H9 (cell line): ENCODE results near the gene MMP17. TPM values are rescaled to one million over a fixed set of nuclear protein-coding genes. Genes with fewer than 3 reads are reported as not detected.
A peak's percentile ranks its signal among the peaks of the same experiment; 100 is the strongest.

Source experiments
- DNase-seq: peaks from one replicate; pipeline ENCODE4 v3.0.0-alpha.2; 2017
- H2AFZ ChIP-seq: one replicate; pipeline ENCODE4 v1.6.1; 2013; ENCODE audit warnings: mild to moderate bottlenecking, low read length, control low read depth, moderate library complexity
- H2AK5ac ChIP-seq: 2 replicates; pipeline ENCODE4 v1.6.1; 2013; ENCODE audit warnings: low read length, control low read depth, mixed read lengths; ENCODE audit not compliant: insufficient read length
- H2BK120ac ChIP-seq: one replicate; pipeline ENCODE4 v1.6.1; 2013; ENCODE audit warnings: low read depth, mild to moderate bottlenecking, low read length, control low read depth, inconsistent platforms; ENCODE audit not compliant: poor library complexity, severe bottlenecking
- H2BK12ac ChIP-seq: 2 replicates; pipeline ENCODE4 v1.6.1; 2013; ENCODE audit warnings: low read length, control low read depth, mixed read lengths, low read depth; ENCODE audit not compliant: insufficient read length
- H2BK15ac ChIP-seq: 2 replicates; pipeline ENCODE4 v1.6.1; 2013; ENCODE audit warnings: low read depth, low read length, control low read depth
- H2BK20ac ChIP-seq: one replicate; pipeline ENCODE4 v1.6.1; 2013; ENCODE audit warnings: low read depth, mild to moderate bottlenecking, low read length, control low read depth, inconsistent platforms; ENCODE audit not compliant: poor library complexity, severe bottlenecking
- H2BK5ac ChIP-seq: 2 replicates; pipeline ENCODE4 v1.6.1; 2013; ENCODE audit warnings: low read length, control low read depth, mixed read lengths; ENCODE audit not compliant: insufficient read length
- H3K14ac ChIP-seq: 2 replicates; pipeline ENCODE4 v1.6.1; 2013; ENCODE audit warnings: low read length, control low read depth; ENCODE audit not compliant: insufficient read depth
- H3K18ac ChIP-seq: 2 replicates; pipeline ENCODE4 v1.6.1; 2013; ENCODE audit warnings: low read depth, mild to moderate bottlenecking, mixed read lengths, low read length, control low read depth; ENCODE audit not compliant: insufficient read length
- H3K23ac ChIP-seq: 2 replicates; pipeline ENCODE4 v1.6.1; 2013; ENCODE audit warnings: low read length, control low read depth, mixed read lengths, low read depth; ENCODE audit not compliant: insufficient read length
- H3K23me2 ChIP-seq: 2 replicates; pipeline ENCODE4 v1.6.1; 2013; ENCODE audit warnings: low read depth, mild to moderate bottlenecking, mixed read lengths, low read length, control low read depth; ENCODE audit not compliant: insufficient read length, poor library complexity, severe bottlenecking
- H3K27ac ChIP-seq: 2 replicates; pipeline ENCODE4 v1.5.1; 2013; ENCODE audit warnings: low read length, control low read depth, mixed read lengths, low read depth; ENCODE audit not compliant: insufficient read length
- H3K27me3 ChIP-seq: 2 replicates; pipeline ENCODE4 v1.6.1; 2013; ENCODE audit warnings: low read length, control low read depth, inconsistent platforms; ENCODE audit not compliant: insufficient read depth
- H3K4ac ChIP-seq: 2 replicates; pipeline ENCODE4 v1.6.1; 2013; ENCODE audit warnings: low read depth, mild to moderate bottlenecking, control low read depth, inconsistent platforms, low read length, moderate library complexity
- H3K4me1 ChIP-seq: 2 replicates; pipeline ENCODE4 v1.6.1; 2013; ENCODE audit warnings: low read length, control low read depth, inconsistent platforms; ENCODE audit not compliant: insufficient read depth
- H3K4me2 ChIP-seq: 2 replicates; pipeline ENCODE4 v1.6.1; 2013; ENCODE audit warnings: low read length, control low read depth, mixed read lengths; ENCODE audit not compliant: insufficient read length, insufficient read depth
- H3K56ac ChIP-seq: 2 replicates; pipeline ENCODE4 v1.6.1; 2013; ENCODE audit warnings: low read depth, mild to moderate bottlenecking, mixed read lengths, low read length, control low read depth; ENCODE audit not compliant: insufficient read length
- H3K79me1 ChIP-seq: 2 replicates; pipeline ENCODE4 v1.6.1; 2013; ENCODE audit warnings: low read depth, mild to moderate bottlenecking, moderate library complexity, low read length, control low read depth, inconsistent platforms; ENCODE audit not compliant: insufficient read depth, poor library complexity, severe bottlenecking
- H3K79me2 ChIP-seq: 2 replicates; pipeline ENCODE4 v1.6.1; 2013; ENCODE audit warnings: low read length, control low read depth, inconsistent platforms; ENCODE audit not compliant: insufficient read depth
- H3K9ac ChIP-seq: 2 replicates; pipeline ENCODE4 v1.6.1; 2013; ENCODE audit warnings: low read length, control low read depth, mixed read lengths; ENCODE audit not compliant: insufficient read length; ENCODE audit errors: extremely low read depth
- H3K9me3 ChIP-seq: one replicate; pipeline ENCODE4 v1.6.1; 2013; ENCODE audit warnings: low read depth, low read length, inconsistent platforms; ENCODE audit not compliant: control insufficient read depth
- H3T11ph ChIP-seq: one replicate; pipeline ENCODE4 v1.6.1; 2013; ENCODE audit warnings: mild to moderate bottlenecking, low read length, control low read depth, inconsistent platforms
- H4K20me1 ChIP-seq: one replicate; pipeline ENCODE4 v1.6.1; 2013; ENCODE audit not compliant: control insufficient read depth, insufficient read length, insufficient read depth
- H4K5ac ChIP-seq: 2 replicates; pipeline ENCODE4 v1.6.1; 2013; ENCODE audit warnings: low read depth, mild to moderate bottlenecking, mixed read lengths, low read length, control low read depth; ENCODE audit not compliant: insufficient read length
- H4K8ac ChIP-seq: replicated peaks from 2 replicates; pipeline ENCODE4 v1.6.1; 2013; ENCODE audit warnings: low read length, control low read depth, mixed read lengths, low read depth; ENCODE audit not compliant: insufficient read length
- H4K91ac ChIP-seq: 2 replicates; pipeline ENCODE4 v1.6.1; 2013; ENCODE audit warnings: low read depth, mild to moderate bottlenecking, moderate library complexity, mixed read lengths, low read length, control low read depth; ENCODE audit not compliant: insufficient read length
- H3K27ac Mint-ChIP-seq, 3 experiments: 2 replicates in 2 of 3; 3 replicates in 1 of 3; pipeline ENCODE4 v1.8.0; 2020 to 2021; ENCODE audit warnings: mixed read lengths in 3 of 3, mild to moderate bottlenecking in 1 of 3, moderate library complexity in 1 of 3
- H3K27me3 Mint-ChIP-seq: 2 replicates; pipeline ENCODE4 v1.8.0; 2021; ENCODE audit warnings: low read depth, mild to moderate bottlenecking, moderate library complexity, mixed read lengths
- H3K36me3 Mint-ChIP-seq, 3 experiments: 2 replicates in 2 of 3; 3 replicates in 1 of 3; pipeline ENCODE4 v1.8.0; 2020 to 2021; ENCODE audit warnings: low read depth in 3 of 3, mixed read lengths in 3 of 3; ENCODE audit not compliant: insufficient read depth in 1 of 3
- H3K4me1 Mint-ChIP-seq, 2 experiments: 2 replicates each; pipeline ENCODE4 v1.8.0; 2020; ENCODE audit warnings: mixed read lengths in 2 of 2
- H3K4me3 Mint-ChIP-seq, 2 experiments: 2 replicates in 1 of 2; 3 replicates in 1 of 2; pipeline ENCODE4 v1.8.0; 2020 to 2021; ENCODE audit warnings: mild to moderate bottlenecking in 2 of 2, mixed read lengths in 2 of 2, moderate library complexity in 1 of 2
- H3K9me3 Mint-ChIP-seq, 2 experiments: 2 replicates in 1 of 2; 3 replicates in 1 of 2; pipeline ENCODE4 v1.8.0; 2020; ENCODE audit warnings: mild to moderate bottlenecking in 2 of 2, mixed read lengths in 2 of 2, moderate library complexity in 1 of 2
- WGBS: extraction: QIAGEN DNeasy Blood & Tissue Kit; methylation state at CpG from one replicate; pipeline ENCODE4 v1.1.7; 2013; ENCODE audit warnings: missing lambda C conversion rate, low lambda C conversion rate, mixed read lengths; ENCODE audit not compliant: insufficient read length; ENCODE audit errors: extremely low coverage; 5-methylcytosine and 5-hydroxymethylcytosine counted together
- total RNA-seq: library from RNA; stranded (reverse); gene quantifications from 2 replicates; pipeline ENCODE4 v1.2.1, GENCODE V29; 2021
- TF ChIP-seq, protein P1 (sequence below): fragments of 200-600 bp; sonication (generic); conservative IDR thresholded peaks from 3 replicates; pipeline ENCODE4 v1.8.0; 2021; ENCODE audit warnings: antibody characterized with exemption, mild to moderate bottlenecking

The MMP17 gene
- total RNA-seq, 1 experiment from 2014 or later: 14.8 TPM

DNA sequence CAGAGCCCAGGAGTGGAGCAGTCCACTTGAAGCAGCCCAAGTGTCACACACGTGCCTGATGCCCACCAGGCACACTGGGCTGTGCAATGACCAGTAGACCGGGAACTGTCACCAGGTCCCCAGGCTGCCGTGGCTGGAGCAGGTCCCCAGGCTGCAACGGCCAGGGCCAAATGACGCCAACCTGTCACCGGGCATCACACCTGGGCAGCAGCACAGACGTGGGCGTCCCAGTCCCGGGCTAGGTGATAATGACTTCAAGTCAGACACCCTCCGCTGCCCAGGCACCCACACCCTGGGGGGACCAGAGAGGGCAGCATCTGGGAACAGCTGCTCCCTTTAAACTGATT lies 30.6 kb upstream of the MMP17 start:
- no peak overlapping the region for H3K4ac ChIP-seq
- Mint-ChIP-seq H3K9me3 (no peaks in the 10 kb centered on the region), H3K36me3 (peaks cover 30 to 68% (median 50%) of the 10 kb centered on the region in 3 experiments), H3K27ac (peak overlapping the region in 2 of 3 experiments; percentile 40 to 72; a peak in 2 of 7 replicates), H3K4me3 (no peak overlapping the region), H3K4me1 (peaks cover 18 to 30% of the 10 kb centered on the region in 2 experiments), H3K27me3 (no peaks in the 10 kb centered on the region)
- H3K27ac ChIP-seq: no peak overlapping the region
- H2BK5ac ChIP-seq: no peak overlapping the region
- H3K9me3 ChIP-seq: no peaks in the 10 kb centered on the region
- TF ChIP-seq, protein P1, sequence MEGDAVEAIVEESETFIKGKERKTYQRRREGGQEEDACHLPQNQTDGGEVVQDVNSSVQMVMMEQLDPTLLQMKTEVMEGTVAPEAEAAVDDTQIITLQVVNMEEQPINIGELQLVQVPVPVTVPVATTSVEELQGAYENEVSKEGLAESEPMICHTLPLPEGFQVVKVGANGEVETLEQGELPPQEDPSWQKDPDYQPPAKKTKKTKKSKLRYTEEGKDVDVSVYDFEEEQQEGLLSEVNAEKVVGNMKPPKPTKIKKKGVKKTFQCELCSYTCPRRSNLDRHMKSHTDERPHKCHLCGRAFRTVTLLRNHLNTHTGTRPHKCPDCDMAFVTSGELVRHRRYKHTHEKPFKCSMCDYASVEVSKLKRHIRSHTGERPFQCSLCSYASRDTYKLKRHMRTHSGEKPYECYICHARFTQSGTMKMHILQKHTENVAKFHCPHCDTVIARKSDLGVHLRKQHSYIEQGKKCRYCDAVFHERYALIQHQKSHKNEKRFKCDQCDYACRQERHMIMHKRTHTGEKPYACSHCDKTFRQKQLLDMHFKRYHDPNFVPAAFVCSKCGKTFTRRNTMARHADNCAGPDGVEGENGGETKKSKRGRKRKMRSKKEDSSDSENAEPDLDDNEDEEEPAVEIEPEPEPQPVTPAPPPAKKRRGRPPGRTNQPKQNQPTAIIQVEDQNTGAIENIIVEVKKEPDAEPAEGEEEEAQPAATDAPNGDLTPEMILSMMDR: no peak; the same call in 2 of the 3 replicates
- no peak overlapping the region for H2AFZ ChIP-seq
- H4K20me1 ChIP-seq: no peaks in the 10 kb centered on the region
- no CpG with 5 or more reads among the region's 10 CpGs for WGBS
- no peak overlapping the region for H3K9ac ChIP-seq
- DNase-seq: no peak
- no peaks in the 10 kb centered on the region for H3K23me2 ChIP-seq
- H2BK15ac ChIP-seq: no peak overlapping the region
- no peak overlapping the region for H4K5ac ChIP-seq
- H3K23ac ChIP-seq: no peak overlapping the region
- no peak overlapping the region for H3K18ac ChIP-seq
- H2BK12ac ChIP-seq: no peak overlapping the region
- H3K4me1 ChIP-seq: no peaks in the 10 kb centered on the region
- no peak overlapping the region for H2BK20ac ChIP-seq
- no peak overlapping the region for H3K14ac ChIP-seq
- H4K91ac ChIP-seq: no peak overlapping the region
- H3K27me3 ChIP-seq: no peaks in the 10 kb centered on the region
- no peak overlapping the region for H3K4me2 ChIP-seq
- H2AK5ac ChIP-seq: no peak overlapping the region
- H2BK120ac ChIP-seq: no peak overlapping the region
- H3K79me1 ChIP-seq: no peaks in the 10 kb centered on the region
- H4K8ac ChIP-seq: no peak overlapping the region
- H3T11ph ChIP-seq: no peak overlapping the region
- no peaks in the 10 kb centered on the region for H3K79me2 ChIP-seq
- H3K56ac ChIP-seq: no peak overlapping the region
